ENCODE results near the gene RAB9A. TPM values are rescaled to one million over a fixed set of nuclear protein-coding genes. Genes with fewer than 3 reads are reported as not detected.

RAB9A gene
- total and polyA plus RNA-seq, 10 of the 15 experiments (the other 5 are each of a cell fraction or from before 2014, with no cell fraction given) = 42.1 to 142 (median 49.9) TPM

DNA sequence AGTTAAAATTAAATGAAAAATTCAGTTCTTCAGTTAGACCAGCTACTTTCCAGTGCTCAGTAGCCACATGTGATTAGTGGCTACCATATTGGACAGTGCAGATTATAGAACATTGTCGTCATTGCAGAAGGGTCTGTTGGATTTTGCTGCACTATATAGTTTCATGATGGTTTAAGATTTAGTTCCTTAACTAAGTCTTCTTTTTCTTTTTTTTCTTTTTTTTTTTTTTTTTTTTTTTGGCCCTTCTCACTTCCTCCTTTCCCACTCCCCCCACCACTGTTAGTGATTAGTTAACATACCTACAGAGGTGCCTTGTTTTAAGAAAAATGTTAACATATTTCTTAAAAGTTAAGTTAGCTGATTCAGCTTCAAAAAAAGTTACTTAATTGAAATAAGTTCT lies 9.0 kb downstream of the RAB9A start (continued):
- TF ChIP-seq, protein P1, sequence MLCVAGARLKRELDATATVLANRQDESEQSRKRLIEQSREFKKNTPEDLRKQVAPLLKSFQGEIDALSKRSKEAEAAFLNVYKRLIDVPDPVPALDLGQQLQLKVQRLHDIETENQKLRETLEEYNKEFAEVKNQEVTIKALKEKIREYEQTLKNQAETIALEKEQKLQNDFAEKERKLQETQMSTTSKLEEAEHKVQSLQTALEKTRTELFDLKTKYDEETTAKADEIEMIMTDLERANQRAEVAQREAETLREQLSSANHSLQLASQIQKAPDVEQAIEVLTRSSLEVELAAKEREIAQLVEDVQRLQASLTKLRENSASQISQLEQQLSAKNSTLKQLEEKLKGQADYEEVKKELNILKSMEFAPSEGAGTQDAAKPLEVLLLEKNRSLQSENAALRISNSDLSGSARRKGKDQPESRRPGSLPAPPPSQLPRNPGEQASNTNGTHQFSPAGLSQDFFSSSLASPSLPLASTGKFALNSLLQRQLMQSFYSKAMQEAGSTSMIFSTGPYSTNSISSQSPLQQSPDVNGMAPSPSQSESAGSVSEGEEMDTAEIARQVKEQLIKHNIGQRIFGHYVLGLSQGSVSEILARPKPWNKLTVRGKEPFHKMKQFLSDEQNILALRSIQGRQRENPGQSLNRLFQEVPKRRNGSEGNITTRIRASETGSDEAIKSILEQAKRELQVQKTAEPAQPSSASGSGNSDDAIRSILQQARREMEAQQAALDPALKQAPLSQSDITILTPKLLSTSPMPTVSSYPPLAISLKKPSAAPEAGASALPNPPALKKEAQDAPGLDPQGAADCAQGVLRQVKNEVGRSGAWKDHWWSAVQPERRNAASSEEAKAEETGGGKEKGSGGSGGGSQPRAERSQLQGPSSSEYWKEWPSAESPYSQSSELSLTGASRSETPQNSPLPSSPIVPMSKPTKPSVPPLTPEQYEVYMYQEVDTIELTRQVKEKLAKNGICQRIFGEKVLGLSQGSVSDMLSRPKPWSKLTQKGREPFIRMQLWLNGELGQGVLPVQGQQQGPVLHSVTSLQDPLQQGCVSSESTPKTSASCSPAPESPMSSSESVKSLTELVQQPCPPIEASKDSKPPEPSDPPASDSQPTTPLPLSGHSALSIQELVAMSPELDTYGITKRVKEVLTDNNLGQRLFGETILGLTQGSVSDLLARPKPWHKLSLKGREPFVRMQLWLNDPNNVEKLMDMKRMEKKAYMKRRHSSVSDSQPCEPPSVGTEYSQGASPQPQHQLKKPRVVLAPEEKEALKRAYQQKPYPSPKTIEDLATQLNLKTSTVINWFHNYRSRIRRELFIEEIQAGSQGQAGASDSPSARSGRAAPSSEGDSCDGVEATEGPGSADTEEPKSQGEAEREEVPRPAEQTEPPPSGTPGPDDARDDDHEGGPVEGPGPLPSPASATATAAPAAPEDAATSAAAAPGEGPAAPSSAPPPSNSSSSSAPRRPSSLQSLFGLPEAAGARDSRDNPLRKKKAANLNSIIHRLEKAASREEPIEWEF (IDR thresholded peaks at IDR 0.05; ENCODE audit: insufficient replicate concordance, low read depth, low read length) = peak; percentile 52
- peak; percentile 54; the same call in 1 of the 2 replicates for TF ChIP-seq SPI1 (IDR thresholded peaks at IDR 0.05; ENCODE audit: borderline replicate concordance, insufficient read depth, low read depth, low read length)
- TF ChIP-seq FOXM1 (IDR thresholded peaks at IDR 0.05; ENCODE audit: low read depth, low read length) = 0 out of 2 replicates have a peak, but pooled peaks have one; percentile 6
- TF ChIP-seq, protein P2, sequence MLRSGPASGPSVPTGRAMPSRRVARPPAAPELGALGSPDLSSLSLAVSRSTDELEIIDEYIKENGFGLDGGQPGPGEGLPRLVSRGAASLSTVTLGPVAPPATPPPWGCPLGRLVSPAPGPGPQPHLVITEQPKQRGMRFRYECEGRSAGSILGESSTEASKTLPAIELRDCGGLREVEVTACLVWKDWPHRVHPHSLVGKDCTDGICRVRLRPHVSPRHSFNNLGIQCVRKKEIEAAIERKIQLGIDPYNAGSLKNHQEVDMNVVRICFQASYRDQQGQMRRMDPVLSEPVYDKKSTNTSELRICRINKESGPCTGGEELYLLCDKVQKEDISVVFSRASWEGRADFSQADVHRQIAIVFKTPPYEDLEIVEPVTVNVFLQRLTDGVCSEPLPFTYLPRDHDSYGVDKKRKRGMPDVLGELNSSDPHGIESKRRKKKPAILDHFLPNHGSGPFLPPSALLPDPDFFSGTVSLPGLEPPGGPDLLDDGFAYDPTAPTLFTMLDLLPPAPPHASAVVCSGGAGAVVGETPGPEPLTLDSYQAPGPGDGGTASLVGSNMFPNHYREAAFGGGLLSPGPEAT (IDR thresholded peaks at IDR 0.05; ENCODE audit: low read depth) = no peak
- TF ChIP-seq, protein P3, sequence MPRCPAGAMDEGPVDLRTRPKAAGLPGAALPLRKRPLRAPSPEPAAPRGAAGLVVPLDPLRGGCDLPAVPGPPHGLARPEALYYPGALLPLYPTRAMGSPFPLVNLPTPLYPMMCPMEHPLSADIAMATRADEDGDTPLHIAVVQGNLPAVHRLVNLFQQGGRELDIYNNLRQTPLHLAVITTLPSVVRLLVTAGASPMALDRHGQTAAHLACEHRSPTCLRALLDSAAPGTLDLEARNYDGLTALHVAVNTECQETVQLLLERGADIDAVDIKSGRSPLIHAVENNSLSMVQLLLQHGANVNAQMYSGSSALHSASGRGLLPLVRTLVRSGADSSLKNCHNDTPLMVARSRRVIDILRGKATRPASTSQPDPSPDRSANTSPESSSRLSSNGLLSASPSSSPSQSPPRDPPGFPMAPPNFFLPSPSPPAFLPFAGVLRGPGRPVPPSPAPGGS (IDR thresholded peaks at IDR 0.05; ENCODE audit: borderline replicate concordance, insufficient read depth, low read depth, low read length, poor library complexity, severe bottlenecking) = peak; percentile 5
- TF ChIP-seq EP300 (IDR thresholded peaks at IDR 0.05; ENCODE audit: borderline replicate concordance in 1 of 2, control insufficient read depth in 1 of 2, low read depth in 2 of 2, low read length in 2 of 2) = 0 out of 4 replicates have a peak, but pooled peaks of 1 of the 2 experiments have one; percentile 22
- no peak for TF ChIP-seq GATAD2B (conservative IDR thresholded peaks at IDR 0.05; ENCODE audit: low read depth)
- TF ChIP-seq, protein P4, sequence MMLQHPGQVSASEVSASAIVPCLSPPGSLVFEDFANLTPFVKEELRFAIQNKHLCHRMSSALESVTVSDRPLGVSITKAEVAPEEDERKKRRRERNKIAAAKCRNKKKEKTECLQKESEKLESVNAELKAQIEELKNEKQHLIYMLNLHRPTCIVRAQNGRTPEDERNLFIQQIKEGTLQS (IDR thresholded peaks at IDR 0.05; ENCODE audit: borderline replicate concordance, extremely low read depth, low read depth, low read length) = no peak
